Measurements from ENCODE around the gene ATOH8. TPM values are rescaled to one million over a fixed set of nuclear protein-coding genes. Genes with fewer than 3 reads are reported as not detected.

The ATOH8 gene
- total RNA-seq, 2 donors from 2014 or later: 35.1 to 116 TPM

- no peak overlapping the region for H3K27ac ChIP-seq
- H3K36me3 ChIP-seq: no peaks in the 10 kb centered on the region
- H3K4me1 ChIP-seq: peaks cover 0 to 16% of the 10 kb centered on the region in 2 donors
- no peaks in the 10 kb centered on the region for H3K9me3 ChIP-seq
- H3K27me3 ChIP-seq: no peaks in the 10 kb centered on the region
- H3K4me3 ChIP-seq: no peak overlapping the region
- no peak for TF ChIP-seq CTCF (IDR thresholded peaks at IDR 0.05)
- peak; percentile 50 for DNase-seq (ENCODE audit: low spot score)
Measured at GRCh38 chr2:85807756-85808155, 54.0 kb downstream of the ATOH8 start.

GRCh38 chr2:85810371-85811179 lies 56.8 kb downstream of the ATOH8 start:
- H3K27ac ChIP-seq: peak overlapping the region; percentile 5 to 54

GRCh38 chr2:85811180-85812093 lies 57.6 kb downstream of the ATOH8 start:
- no peak for TF ChIP-seq CTCF (IDR thresholded peaks at IDR 0.05)
- Histone ChIP-seq H3K27ac (peak overlapping the region; percentile 5 to 54), H3K4me1 (peaks cover 0 to 20% of the 10 kb centered on the region in 2 donors), H3K4me3 (peak overlapping the region in 1 of 2 donors; percentile 15), H3K9me3 (no peaks in the 10 kb centered on the region), H3K27me3 (no peaks in the 10 kb centered on the region), H3K36me3 (no peaks in the 10 kb centered on the region)
- peak; percentile 83 for DNase-seq (ENCODE audit: low spot score)

More at GRCh38 chr2:85810371-85811179, 56.8 kb downstream of the ATOH8 start:
- no peak for TF ChIP-seq CTCF (IDR thresholded peaks at IDR 0.05)
- Histone ChIP-seq H3K36me3 (no peaks in the 10 kb centered on the region), H3K9me3 (no peaks in the 10 kb centered on the region), H3K4me3 (peak overlapping the region in 1 of 2 donors; percentile 15), H3K27me3 (no peaks in the 10 kb centered on the region), H3K4me1 (peaks cover 0 to 20% of the 10 kb centered on the region in 2 donors)
- DNase-seq (ENCODE audit: low spot score): peak; percentile 59

GRCh38 chr2:85812094-85812735 lies 58.4 kb downstream of the ATOH8 start:
- no peaks in the 10 kb centered on the region for H3K27me3 ChIP-seq
- no peak for TF ChIP-seq CTCF (IDR thresholded peaks at IDR 0.05)
- no peak overlapping the region for H3K27ac ChIP-seq
- peak; percentile 55 for DNase-seq (ENCODE audit: low spot score)
- no peak overlapping the region for H3K4me3 ChIP-seq
- no peaks in the 10 kb centered on the region for H3K36me3 ChIP-seq
- H3K4me1 ChIP-seq: peaks cover 0 to 20% of the 10 kb centered on the region in 2 donors
- H3K9me3 ChIP-seq: no peaks in the 10 kb centered on the region

- H3K4me1 ChIP-seq: peaks cover 0 to 20% of the 10 kb centered on the region in 2 donors
- H3K27ac ChIP-seq: no peak overlapping the region
Measured at GRCh38 chr2:85813211-85813981, 59.6 kb downstream of the ATOH8 start.

More at GRCh38 chr2:85813211-85813981, 59.6 kb downstream of the ATOH8 start:
- Histone ChIP-seq H3K9me3 (no peaks in the 10 kb centered on the region), H3K4me3 (no peak overlapping the region), H3K36me3 (no peaks in the 10 kb centered on the region), H3K27me3 (no peaks in the 10 kb centered on the region)
- TF ChIP-seq CTCF (IDR thresholded peaks at IDR 0.05): no peak
- DNase-seq (ENCODE audit: low spot score): peak; percentile 48
